ELR (cell line): Measurements from ENCODE around the gene RCAN1.

Experiments used
- DNase-seq: peaks from one replicate; pipeline ENCODE4 v3.0.0-alpha.2; 2015; ENCODE audit warnings: low read depth

Gene RCAN1

GRCh38 chr21:34598931-34599400 lies 15.9 kb downstream of the RCAN1 start:
- DNase-seq = peak; percentile 78

GRCh38 chr21:34597406-34597805 lies 17.5 kb downstream of the RCAN1 start:
- no peak for DNase-seq

GRCh38 chr21:34596561-34597271 lies 18.2 kb downstream of the RCAN1 start:
- DNase-seq = no peak

GRCh38 chr21:34595457-34595856 lies 19.5 kb downstream of the RCAN1 start:
- DNase-seq = no peak

- DNase-seq = no peak
Observed at GRCh38 chr21:34594566-34595234, 20.2 kb downstream of the RCAN1 start.

- no peak for DNase-seq
Observed at GRCh38 chr21:34593954-34594531, 20.9 kb downstream of the RCAN1 start.

- no peak for DNase-seq
Observed at GRCh38 chr21:34593423-34593822, 21.5 kb downstream of the RCAN1 start.

GRCh38 chr21:34592120-34592955 lies 22.6 kb downstream of the RCAN1 start:
- DNase-seq = no peak

- no peak for DNase-seq
Observed at GRCh38 chr21:34590520-34590919, 24.4 kb downstream of the RCAN1 start.

- no peak for DNase-seq
Observed at GRCh38 chr21:34589511-34590282, 25.2 kb downstream of the RCAN1 start.

- no peak for DNase-seq
Observed at GRCh38 chr21:34583926-34584563, 30.9 kb downstream of the RCAN1 start.

GRCh38 chr21:34582506-34583150 lies 32.3 kb downstream of the RCAN1 start:
- peak; percentile 61 for DNase-seq

GRCh38 chr21:34580181-34580700 lies 34.7 kb downstream of the RCAN1 start:
- no peak for DNase-seq

- DNase-seq = peak; percentile 90
Observed at GRCh38 chr21:34579411-34579810, 35.5 kb downstream of the RCAN1 start.

GRCh38 chr21:34576041-34576511 lies 38.8 kb downstream of the RCAN1 start:
- DNase-seq = no peak

- DNase-seq = no peak
Observed at GRCh38 chr21:34574601-34575529, 40.0 kb downstream of the RCAN1 start.

GRCh38 chr21:34571994-34572393 lies 42.9 kb downstream of the RCAN1 start:
- no peak for DNase-seq

- DNase-seq = no peak
Observed at GRCh38 chr21:34570313-34570712, 44.6 kb downstream of the RCAN1 start.

GRCh38 chr21:34569381-34569979 lies 45.4 kb downstream of the RCAN1 start:
- no peak for DNase-seq
